IMR-90 (cell line): ENCODE results near the gene NRXN2.

Experiments
- RAD21 ChIP-seq: IDR thresholded peaks from 2 replicates; pipeline ENCODE4 v1.6.1; 2012; ENCODE audit warnings: low read length, improper control_type of control experiment
- TF ChIP-seq, protein P1 (sequence below): conservative IDR thresholded peaks from 2 replicates; pipeline ENCODE4 v1.5.1; 2012; ENCODE audit warnings: mild to moderate bottlenecking, low read depth, low read length, improper control_type of control experiment

GRCh38 chr11:64726867-64727530, 4.0 kb upstream of the NRXN2 start:
- TF ChIP-seq, protein P1, sequence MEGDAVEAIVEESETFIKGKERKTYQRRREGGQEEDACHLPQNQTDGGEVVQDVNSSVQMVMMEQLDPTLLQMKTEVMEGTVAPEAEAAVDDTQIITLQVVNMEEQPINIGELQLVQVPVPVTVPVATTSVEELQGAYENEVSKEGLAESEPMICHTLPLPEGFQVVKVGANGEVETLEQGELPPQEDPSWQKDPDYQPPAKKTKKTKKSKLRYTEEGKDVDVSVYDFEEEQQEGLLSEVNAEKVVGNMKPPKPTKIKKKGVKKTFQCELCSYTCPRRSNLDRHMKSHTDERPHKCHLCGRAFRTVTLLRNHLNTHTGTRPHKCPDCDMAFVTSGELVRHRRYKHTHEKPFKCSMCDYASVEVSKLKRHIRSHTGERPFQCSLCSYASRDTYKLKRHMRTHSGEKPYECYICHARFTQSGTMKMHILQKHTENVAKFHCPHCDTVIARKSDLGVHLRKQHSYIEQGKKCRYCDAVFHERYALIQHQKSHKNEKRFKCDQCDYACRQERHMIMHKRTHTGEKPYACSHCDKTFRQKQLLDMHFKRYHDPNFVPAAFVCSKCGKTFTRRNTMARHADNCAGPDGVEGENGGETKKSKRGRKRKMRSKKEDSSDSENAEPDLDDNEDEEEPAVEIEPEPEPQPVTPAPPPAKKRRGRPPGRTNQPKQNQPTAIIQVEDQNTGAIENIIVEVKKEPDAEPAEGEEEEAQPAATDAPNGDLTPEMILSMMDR, result no peak
- TF ChIP-seq RAD21, result no peak
